Smooth muscle cell of the umbilical artery (primary cell): ENCODE data around the gene SAXO2. TPM values are rescaled to one million over a fixed set of nuclear protein-coding genes. Genes with fewer than 3 reads are reported as not detected.

Experiments used
- total RNA-seq: library from RNA; depleted of rRNA; stranded (reverse); fragments of >200 nt; gene quantifications from 2 replicates; pipeline ENCODE4 v1.2.3, GENCODE V29; 2014

The SAXO2 gene
- 0.05 and 1.2 TPM in 2 replicates for total RNA-seq

DNA sequence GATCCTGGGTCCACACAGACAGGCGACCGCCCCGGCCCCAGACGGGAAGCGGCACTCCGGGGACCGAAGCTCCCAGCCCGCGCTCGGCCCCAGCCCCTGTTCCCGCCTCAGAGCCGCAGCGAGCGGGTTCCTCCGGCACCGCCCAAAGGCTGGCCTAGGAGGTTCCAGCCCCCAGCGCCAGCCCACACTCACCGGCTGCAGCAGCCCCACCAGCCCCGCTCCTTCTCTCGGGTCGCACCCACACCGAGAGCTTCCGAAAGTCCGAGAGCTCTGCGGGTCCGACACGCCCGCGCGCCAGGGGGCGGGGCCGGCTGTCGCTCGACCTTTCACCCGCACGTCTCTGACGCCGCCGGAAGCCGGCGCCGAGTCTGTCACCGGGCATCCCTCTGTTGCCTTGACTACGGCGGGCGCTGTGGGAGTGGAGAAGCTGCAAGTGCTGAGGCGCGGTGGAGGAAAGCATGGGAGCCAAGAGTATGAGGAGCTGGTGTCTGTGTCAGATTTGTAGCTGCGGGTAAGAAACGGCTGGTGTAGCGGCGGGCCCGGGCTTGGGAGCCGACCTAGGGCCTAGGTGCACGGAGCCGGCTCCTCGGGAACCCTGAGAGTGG is at the start of gene SAXO2, which contains the start of gene EFL1:
Gene SAXO2, plus strand, starts transcription at position 397 of the 605 bp plus-strand sequence. Its CDS starts 62 bp downstream, at position 459.
Gene EFL1, minus strand, starts transcription at position 313 of the 605 bp plus-strand sequence. CDS start 956 bp downstream, outside the sequence.

Other genes with a start within 250 kb of the SAXO2 start
- gene MEX3B, start 216.8 kb upstream of the SAXO2 start, total RNA-seq = 7.7 and 10.5 TPM in 2 replicates
- 23.5 and 30.2 TPM in 2 replicates for gene EFL1, start 84 bp upstream of the SAXO2 start, total RNA-seq
- 0.30 and 0.78 TPM in 2 replicates for gene GOLGA6L10, start 86.7 kb downstream of the SAXO2 start, total RNA-seq
- 3.3 and 3.6 TPM in 2 replicates for gene GOLGA6L9, start 167.0 kb downstream of the SAXO2 start, total RNA-seq